ENCODE measurements around the gene SYS1. TPM values are rescaled to one million over a fixed set of nuclear protein-coding genes. Genes with fewer than 3 reads are reported as not detected.

SYS1 gene
- total RNA-seq, 1 donor from 2014 or later = 24.4 TPM

DNA sequence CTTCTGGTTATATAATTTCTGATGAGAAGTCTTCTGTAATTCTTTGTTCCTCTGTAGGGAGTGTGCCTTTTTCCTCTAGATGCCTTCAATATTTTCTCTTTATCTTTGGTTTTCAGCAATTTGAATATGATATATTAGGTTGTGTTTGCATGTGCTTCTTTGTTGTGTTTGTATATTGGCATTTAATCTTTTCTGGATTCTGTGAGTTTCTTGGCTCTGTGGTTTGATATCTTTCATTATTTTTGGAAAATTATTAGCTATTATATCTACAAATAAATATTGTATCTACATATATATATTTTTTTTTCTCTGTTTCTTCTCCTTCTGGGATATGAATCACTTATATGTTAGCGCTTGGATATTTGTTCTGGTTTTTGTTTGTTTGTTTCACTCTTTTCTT is 36.1 kb downstream of the SYS1 start:
- Mint-ChIP-seq H3K27ac (no peak overlapping the region), H3K4me3 (no peak overlapping the region), H3K9me3 (peaks cover 13% of the 10 kb centered on the region), H3K36me3 (ENCODE audit: low read depth) (peaks cover 16% of the 10 kb centered on the region), H3K27me3 (peaks cover 7% of the 10 kb centered on the region), H3K4me1 (no peaks in the 10 kb centered on the region)
- DNase-seq = no peak
- intact Hi-C loops (cut with micrococcal nuclease) = no loop called here

DNA sequence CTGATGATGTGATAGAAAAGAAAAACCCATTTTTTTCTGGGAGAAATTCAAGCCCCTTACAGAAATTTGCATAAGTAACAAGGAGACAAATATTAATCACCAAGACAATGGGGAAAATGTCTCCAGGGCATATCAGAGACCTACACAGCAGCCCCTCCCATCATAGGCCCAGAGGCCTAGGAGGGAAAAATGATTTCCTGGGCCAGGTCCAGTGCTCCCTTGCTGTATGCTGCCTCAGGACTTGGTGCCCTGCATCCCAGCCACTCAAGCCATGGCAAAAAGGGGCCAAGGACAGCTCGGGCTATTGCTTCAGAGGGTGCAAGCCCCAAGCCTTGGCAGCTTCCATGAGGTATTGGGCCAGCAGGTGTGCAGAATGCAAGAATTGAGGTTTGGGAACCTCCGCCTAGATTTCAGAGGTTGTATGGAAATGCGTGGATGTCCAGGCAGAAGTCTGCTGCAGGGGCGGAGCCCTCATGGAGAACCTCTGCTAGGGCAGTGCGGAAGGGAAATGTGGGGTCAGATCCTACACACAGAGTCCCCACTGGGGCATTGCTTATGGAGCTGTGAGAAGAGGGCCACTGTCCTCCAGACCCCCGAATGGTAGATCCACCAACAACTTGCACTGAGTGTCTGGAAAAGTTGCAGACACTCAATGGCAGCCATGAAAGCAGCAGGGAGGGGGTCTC is 37.5 kb downstream of the SYS1 start:
- H3K4me3 Mint-ChIP-seq = no peak overlapping the region
- H3K27ac Mint-ChIP-seq = no peak overlapping the region
- peaks cover 5% of the 10 kb centered on the region for H3K4me1 Mint-ChIP-seq
- H3K9me3 Mint-ChIP-seq = peaks cover 13% of the 10 kb centered on the region
- intact Hi-C loops (cut with micrococcal nuclease) = no loop called here
- H3K27me3 Mint-ChIP-seq = peaks cover 13% of the 10 kb centered on the region
- no peak for DNase-seq
- H3K36me3 Mint-ChIP-seq (ENCODE audit: low read depth) = peaks cover 16% of the 10 kb centered on the region

DNA sequence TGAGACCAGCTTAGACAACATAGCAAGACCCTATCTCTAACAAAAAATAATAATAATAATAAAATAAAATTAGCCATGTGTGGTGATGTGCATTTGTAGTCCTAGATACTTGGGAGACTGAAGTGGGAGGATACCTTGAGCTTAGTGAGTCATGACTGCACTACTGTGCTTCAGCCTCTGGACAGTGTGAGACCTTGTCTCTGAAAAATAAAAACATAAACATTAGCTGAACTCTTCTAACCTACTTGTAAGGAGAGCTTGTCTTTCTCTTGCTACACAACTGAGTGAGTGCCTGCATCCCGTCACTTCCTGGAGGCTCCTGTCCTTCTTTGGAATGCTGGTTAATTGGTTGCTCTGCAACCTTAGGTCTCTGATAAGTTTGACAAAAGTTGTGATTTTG is 40.0 kb downstream of the SYS1 start:
- peaks cover 13% of the 10 kb centered on the region for H3K27me3 Mint-ChIP-seq
- no peak for DNase-seq
- peaks cover 13% of the 10 kb centered on the region for H3K4me1 Mint-ChIP-seq
- intact Hi-C loops (cut with micrococcal nuclease) = no loop called here
- H3K9me3 Mint-ChIP-seq = peaks cover 13% of the 10 kb centered on the region
- H3K36me3 Mint-ChIP-seq (ENCODE audit: low read depth) = peaks cover 16% of the 10 kb centered on the region
- no peak overlapping the region for H3K27ac Mint-ChIP-seq
- H3K4me3 Mint-ChIP-seq = no peak overlapping the region

DNA sequence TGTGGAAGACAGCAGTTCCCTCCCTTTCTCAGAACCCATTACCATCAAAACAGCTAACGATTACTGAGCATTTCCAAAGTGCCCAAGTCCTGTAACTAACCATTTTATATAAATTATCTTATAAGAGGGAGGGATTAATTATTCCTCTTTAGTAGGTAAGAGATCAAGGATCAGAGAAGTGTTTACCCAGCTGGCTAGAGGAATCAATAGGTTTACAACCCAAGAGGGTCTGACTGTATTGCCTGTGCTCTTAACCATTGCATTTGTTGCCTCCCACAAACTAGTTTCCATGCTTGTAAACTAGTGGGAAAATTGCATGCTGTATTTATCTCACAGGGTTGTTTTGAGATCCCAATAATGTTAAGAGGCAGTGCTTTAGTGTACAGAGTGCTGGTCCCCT is 41.5 kb downstream of the SYS1 start:
- DNase-seq = no peak
- intact Hi-C loops (cut with micrococcal nuclease) = no loop called here
- Mint-ChIP-seq H3K4me1 (peaks cover 16% of the 10 kb centered on the region), H3K9me3 (peaks cover 13% of the 10 kb centered on the region), H3K4me3 (peak overlapping the region; percentile 70), H3K27me3 (peaks cover 13% of the 10 kb centered on the region), H3K27ac (peak overlapping the region; percentile 62), H3K36me3 (ENCODE audit: low read depth) (peaks cover 16% of the 10 kb centered on the region)

DNA sequence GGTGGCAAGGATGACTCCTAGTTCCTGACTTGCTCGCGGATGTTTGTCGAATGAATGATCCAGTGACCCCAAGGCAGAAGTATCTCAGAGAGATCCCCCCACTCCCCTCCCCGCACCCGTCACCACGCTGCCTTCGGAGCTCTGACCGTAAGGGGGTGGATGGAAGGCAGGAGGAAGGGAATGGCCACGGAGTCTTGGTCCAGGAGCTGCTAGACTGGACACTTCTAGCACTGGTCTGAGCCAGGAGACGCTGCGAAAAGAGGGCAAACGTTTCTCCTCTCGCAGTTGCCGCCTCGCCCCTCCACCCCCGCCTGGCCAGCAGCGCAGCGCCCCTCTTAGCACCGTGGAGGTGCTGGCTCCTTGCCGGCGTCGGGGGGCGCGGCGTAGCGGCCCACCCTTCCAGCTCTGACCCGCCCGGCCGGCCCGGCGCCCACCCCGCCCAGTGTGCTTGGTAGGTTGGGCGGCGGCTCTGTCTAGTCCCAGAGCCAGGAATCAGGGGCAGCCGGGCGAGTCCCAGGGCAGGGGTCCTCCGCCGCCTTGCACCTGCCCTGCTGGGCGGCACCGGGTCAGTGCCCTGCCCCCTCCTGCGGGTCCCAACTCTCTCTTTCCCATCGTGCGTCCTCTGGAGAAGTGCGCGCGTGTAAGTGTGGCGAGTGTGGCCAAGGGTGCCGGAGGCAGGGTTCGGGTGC is 42.8 kb downstream of the SYS1 start:
- intact Hi-C loops (cut with micrococcal nuclease) = loop anchor here (2.0 kb wide), 1 partner anchor 51 kb away; no protein-coding TSS in a partner anchor
- DNase-seq = no peak
- H3K27me3 Mint-ChIP-seq = peaks cover 13% of the 10 kb centered on the region
- H3K27ac Mint-ChIP-seq = peak overlapping the region; percentile 56
- H3K9me3 Mint-ChIP-seq = peaks cover 13% of the 10 kb centered on the region
- H3K4me1 Mint-ChIP-seq = peaks cover 16% of the 10 kb centered on the region
- peak overlapping the region; percentile 79 for H3K4me3 Mint-ChIP-seq
- peaks cover 15% of the 10 kb centered on the region for H3K36me3 Mint-ChIP-seq (ENCODE audit: low read depth)

DNA sequence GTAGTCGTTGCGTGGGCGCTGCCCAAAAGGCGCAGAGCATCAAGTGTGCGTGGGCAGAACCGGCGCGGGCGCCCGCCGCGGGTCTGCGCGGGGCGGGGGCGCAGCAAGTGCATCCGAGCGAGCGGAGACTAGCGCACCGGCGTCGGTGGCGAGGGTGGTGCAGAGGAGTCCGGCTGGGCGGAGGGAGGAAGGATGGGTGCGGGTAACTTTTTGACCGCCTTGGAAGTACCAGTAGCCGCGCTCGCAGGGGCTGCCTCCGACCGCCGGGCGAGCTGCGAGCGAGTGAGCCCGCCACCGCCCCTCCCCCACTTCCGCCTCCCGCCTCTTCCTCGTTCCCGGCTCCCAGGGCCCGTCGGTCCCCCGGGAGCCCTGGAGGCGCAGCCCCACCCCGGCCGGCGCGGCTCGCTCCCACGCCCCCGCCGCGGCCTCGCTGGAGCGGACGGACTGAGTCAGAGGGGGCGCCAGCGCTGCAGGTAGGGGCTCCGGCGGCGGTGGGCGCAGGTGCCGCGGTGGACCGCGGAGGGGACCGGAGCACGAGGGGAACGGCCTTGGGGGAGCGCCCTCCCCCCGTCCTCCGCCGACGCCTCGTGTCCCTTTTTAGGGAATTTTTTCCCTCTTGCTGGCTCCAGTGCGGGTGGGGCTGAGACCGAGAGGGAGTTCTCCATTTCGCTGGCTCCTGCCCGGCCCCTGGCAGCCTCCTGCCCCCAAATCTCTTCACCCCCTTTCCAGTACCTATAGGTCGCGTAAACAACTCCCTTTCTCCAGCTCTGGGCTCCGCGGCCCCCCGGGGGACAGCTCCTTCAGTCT is 43.5 kb downstream of the SYS1 start:
- Mint-ChIP-seq H3K36me3 (ENCODE audit: low read depth) (peaks cover 15% of the 10 kb centered on the region), H3K27me3 (peaks cover 13% of the 10 kb centered on the region), H3K4me3 (peak overlapping the region; percentile 81), H3K4me1 (peaks cover 16% of the 10 kb centered on the region), H3K27ac (peak overlapping the region; percentile 76), H3K9me3 (peaks cover 9% of the 10 kb centered on the region)
- intact Hi-C loops (cut with micrococcal nuclease) = loop anchor here (1.0 to 2.0 kb wide), 2 partner anchors 9 to 52 kb away; no protein-coding TSS in a partner anchor
- DNase-seq = peak; percentile 82

DNA sequence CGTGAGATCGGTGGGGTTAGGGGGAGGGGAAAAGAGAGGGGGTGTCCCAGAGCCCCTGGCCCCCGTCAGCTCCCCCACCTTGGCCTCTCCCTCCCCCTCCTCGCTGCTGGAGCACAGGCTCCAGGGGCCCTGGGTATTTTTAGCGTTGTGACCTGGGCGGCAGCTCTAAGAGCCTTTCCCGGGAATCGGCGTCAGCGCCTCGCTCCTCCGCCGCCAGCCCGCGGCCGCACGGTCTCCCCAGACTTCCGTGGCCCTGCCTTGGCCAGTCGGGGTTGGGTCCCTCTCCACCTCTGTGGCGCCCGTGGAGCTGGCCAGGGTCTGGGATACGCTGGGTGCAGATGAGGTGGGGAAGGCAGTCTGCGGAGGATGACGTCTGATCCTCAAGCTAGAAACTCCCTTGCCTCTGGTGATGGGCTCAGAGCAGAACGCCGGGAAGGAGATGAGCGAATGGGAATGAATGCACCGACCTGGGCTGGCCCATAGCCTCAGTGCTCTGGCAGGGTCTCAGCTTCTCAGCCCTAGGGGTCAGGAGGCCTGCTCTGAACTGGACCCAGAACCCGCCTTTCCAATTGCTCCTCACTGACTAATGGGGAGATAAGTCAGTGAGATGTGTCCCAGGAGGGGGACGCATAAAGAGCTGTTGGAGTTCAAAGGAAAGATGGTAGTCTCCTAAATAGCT is 44.2 kb downstream of the SYS1 start:
- Mint-ChIP-seq H3K4me1 (peaks cover 16% of the 10 kb centered on the region), H3K9me3 (peaks cover 3% of the 10 kb centered on the region), H3K36me3 (ENCODE audit: low read depth) (peaks cover 11% of the 10 kb centered on the region), H3K4me3 (peak overlapping the region; percentile 81), H3K27ac (peak overlapping the region; percentile 76), H3K27me3 (peaks cover 13% of the 10 kb centered on the region)
- DNase-seq = no peak
- intact Hi-C loops (cut with micrococcal nuclease) = loop anchor here (1.0 to 2.0 kb wide), 2 partner anchors 8 to 52 kb away; no protein-coding TSS in a partner anchor

DNA sequence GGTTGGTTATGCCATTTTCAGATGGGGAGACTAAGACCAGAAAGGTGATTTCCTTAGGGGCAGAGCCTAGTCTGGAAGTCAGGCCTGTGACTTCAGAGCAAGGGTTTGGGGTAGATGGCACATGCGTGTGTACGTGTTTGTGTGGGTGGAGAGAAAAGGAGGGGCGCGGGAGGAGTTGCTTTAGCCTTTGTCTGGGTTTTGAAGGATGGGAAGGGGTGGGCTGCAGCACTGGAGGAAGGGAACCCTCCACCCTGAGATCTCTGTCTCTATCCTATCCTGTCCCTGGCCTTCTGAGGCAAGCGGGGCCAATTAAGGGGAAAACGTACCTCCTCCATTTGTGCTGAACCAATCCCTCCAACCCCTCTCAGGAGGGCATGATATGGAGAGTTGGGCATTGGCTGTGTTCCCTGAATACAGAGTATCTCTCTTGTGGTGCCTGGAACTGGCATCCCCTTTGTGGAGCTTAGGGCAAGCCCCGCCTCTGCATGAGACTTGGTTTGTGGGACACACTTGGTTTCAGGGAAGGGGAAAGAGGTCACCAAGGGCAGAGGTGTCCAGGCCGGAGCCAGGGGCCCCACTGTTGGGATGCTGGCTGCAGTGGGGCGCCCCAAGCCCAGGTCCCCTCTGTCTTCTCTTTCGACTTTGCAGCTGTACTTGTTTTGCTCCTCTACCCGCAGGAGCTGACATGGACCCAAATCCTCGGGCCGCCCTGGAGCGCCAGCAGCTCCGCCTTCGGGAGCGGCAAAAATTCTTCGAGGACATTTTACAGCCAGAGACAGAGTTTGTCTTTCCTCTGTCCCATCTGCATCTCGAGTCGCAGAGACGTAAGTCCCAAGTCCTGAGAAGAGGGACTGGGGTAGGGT is 45.1 kb downstream of the SYS1 start, which contains the start of gene DBNDD2:
Gene DBNDD2 (plus strand): TSS at position 507 of the 863 bp plus-strand sequence. CDS start 179 bp downstream, at position 686.
- H3K27me3 Mint-ChIP-seq = peaks cover 13% of the 10 kb centered on the region
- peak within 1 kb of the TSS; percentile 81 for H3K4me3 Mint-ChIP-seq
- H3K4me1 Mint-ChIP-seq = peaks cover 16% of the 10 kb centered on the region
- intact Hi-C loops (cut with micrococcal nuclease) = loop anchor here (1.0 to 2.0 kb wide), 2 partner anchors 7 to 53 kb away; no protein-coding TSS in a partner anchor
- DNase-seq = no peak
- H3K9me3 Mint-ChIP-seq = peaks cover 3% of the 10 kb centered on the region
- H3K36me3 Mint-ChIP-seq (ENCODE audit: low read depth) = peaks cover 11% of the 10 kb centered on the region
- peak within 1 kb of the TSS; percentile 55 for H3K27ac Mint-ChIP-seq

DNA sequence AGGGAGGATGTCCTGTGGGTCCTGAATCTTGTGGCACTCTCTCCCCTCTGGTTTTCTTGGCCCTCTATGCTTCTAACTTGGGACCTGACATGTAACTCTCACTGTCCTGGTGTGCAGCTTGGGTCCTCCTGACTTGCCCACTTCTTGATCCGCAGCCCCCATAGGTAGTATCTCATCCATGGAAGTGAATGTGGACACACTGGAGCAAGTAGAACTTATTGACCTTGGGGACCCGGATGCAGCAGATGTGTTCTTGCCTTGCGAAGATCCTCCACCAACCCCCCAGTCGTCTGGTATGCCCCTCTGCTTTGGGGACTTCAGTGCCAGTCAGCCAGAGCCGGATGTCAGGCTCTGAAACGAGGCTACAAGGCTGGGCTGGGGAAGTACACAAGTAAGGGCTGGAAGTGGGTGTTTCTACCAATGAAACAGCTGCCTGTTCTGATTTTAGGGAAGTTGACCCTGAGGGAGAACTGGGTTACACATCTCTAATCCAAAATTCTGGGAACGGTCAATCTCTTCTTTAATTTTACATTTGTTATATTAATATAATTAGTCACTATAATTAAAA is 45.8 kb downstream of the SYS1 start:
- intact Hi-C loops (cut with micrococcal nuclease) = no loop called here
- H3K27ac Mint-ChIP-seq = no peak overlapping the region
- no peak for DNase-seq

DNA sequence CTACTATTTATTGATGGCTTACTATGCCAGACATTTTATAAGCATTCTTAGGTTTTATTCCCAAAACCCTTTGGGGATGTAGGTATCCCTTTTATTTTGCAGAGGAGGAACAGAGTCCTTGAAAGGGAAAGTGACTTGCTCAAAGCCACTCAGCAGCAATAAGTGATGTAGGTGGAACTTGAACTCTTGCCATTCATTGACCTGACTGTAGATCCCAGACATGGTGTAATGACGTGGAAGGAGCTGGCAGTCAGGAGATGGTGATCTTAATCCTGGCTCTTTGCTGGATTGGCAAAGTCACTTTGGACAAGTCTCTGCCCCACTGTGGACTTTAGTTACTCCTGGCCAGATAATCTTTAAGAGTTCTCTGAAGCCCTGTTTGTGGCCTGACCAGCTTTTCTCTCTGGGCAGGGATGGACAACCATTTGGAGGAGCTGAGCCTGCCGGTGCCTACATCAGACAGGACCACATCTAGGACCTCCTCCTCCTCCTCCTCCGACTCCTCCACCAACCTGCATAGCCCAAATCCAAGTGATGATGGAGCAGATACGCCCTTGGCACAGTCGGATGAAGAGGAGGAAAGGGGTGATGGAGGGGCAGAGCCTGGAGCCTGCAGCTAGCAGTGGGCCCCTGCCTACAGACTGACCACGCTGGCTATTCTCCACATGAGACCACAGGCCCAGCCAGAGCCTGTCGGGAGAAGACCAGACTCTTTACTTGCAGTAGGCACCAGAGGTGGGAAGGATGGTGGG is 46.7 kb downstream of the SYS1 start:
- no peaks in the 10 kb centered on the region for H3K9me3 Mint-ChIP-seq
- DNase-seq = no peak
- intact Hi-C loops (cut with micrococcal nuclease) = no loop called here
- peaks cover 4% of the 10 kb centered on the region for H3K27me3 Mint-ChIP-seq
- no peak overlapping the region for H3K4me3 Mint-ChIP-seq
- peaks cover 9% of the 10 kb centered on the region for H3K36me3 Mint-ChIP-seq (ENCODE audit: low read depth)
- peaks cover 17% of the 10 kb centered on the region for H3K4me1 Mint-ChIP-seq
- H3K27ac Mint-ChIP-seq = no peak overlapping the region

More for the DNA sequence above, 45.8 kb downstream of the SYS1 start:
- Mint-ChIP-seq H3K4me1 (peaks cover 16% of the 10 kb centered on the region), H3K36me3 (ENCODE audit: low read depth) (peaks cover 9% of the 10 kb centered on the region), H3K4me3 (no peak overlapping the region), H3K9me3 (no peaks in the 10 kb centered on the region), H3K27me3 (peaks cover 9% of the 10 kb centered on the region)

DNA sequence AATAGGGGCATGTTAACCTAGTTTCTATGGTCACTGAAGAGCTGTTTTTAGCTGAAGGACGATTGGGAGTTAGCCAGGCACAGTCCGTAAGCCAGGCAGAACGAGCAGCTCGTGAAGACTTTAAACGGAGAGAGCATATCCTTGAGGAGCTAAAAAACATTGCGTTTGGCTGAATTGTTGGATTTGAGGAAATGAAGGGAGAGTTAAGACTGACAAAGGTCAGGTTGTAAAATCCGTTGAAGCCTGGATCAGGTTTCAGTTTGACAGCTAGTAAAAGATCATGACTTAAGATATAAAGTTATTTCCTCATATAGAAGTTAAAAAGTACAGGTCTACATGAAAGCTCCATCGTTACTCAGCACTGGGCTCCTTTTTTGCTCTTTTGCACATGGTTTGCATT is 47.9 kb downstream of the SYS1 start:
- intact Hi-C loops (cut with micrococcal nuclease) = no loop called here
- DNase-seq = no peak
- peaks cover 20% of the 10 kb centered on the region for H3K4me1 Mint-ChIP-seq
- no peaks in the 10 kb centered on the region for H3K9me3 Mint-ChIP-seq
- H3K4me3 Mint-ChIP-seq = no peak overlapping the region
- H3K36me3 Mint-ChIP-seq (ENCODE audit: low read depth) = peaks cover 9% of the 10 kb centered on the region
- no peak overlapping the region for H3K27ac Mint-ChIP-seq
- no peaks in the 10 kb centered on the region for H3K27me3 Mint-ChIP-seq

DNA sequence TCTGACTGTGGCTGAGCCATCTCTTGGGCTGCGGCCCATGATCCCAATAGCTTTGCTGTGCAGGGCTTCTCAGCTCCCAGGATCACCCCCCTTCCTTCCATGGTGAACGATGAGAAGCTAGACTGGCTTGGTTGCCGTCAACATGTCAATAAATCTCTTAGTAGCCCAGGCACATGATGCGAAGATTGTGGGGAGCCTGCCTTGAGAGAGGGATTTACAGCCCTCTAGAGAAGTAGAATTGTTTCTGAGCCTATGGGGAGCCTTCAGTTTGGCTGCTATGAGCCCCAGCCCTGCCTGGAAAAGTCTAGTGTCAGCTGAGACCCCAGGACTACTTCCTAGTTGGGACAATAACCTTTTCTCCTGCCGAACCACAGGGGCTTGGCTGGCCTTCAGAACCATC is 49.7 kb downstream of the SYS1 start:
- Mint-ChIP-seq H3K36me3 (ENCODE audit: low read depth) (peaks cover 9% of the 10 kb centered on the region), H3K4me3 (no peak overlapping the region), H3K27me3 (no peaks in the 10 kb centered on the region), H3K27ac (no peak overlapping the region), H3K9me3 (no peaks in the 10 kb centered on the region), H3K4me1 (peaks cover 20% of the 10 kb centered on the region)
- DNase-seq = no peak
- intact Hi-C loops (cut with micrococcal nuclease) = no loop called here

Data from activated CD4-positive, alpha-beta T cell treated with anti-CD3 and anti-CD28 coated beads, Interleukin-2, amount 10 ng/mL, durations not matched to agents 24 days and 14 days (primary cell).